Measurements from ENCODE around the gene CTNNA3.

Gene CTNNA3

DNA sequence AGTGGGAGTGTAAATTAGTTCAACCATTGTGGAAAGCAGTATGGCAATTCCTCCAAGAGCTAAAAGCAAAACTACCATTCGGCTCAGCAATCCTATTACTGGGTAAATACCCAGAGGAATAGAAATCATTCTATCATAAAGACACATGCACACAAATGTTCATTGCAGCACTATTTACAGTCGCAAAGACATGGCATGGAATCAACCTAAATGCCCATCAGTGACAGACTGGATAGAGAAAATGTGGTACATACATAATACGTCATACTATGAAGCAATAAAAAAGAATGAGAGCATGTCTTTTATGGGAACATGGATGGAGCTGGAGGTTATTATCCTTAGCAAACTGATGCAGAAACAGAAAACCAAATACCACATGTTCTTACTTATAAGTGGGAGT is 1646.7 kb downstream of the CTNNA3 start:
- in situ Hi-C loops (cut with HindIII; ENCODE audit: low sequenced_read_pairs): no loop called here

DNA sequence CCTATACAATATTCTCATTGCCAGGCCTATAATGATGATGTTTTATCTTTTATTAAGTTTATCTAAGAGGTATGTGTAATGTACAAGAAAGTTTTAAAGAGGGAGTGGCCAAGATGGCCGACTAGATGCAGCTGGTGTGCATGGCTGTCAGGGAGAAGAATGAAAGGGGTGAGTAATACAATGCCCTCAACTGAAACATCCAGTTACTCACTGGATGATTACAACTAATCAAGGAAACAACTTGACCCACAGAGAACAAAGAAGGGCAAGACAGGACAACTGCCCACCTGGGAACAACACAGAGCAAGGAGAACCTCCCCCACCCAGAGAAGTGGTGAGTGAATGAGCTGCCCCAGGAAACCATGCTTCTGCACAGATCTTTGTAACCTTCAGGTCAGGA is 1650.1 kb downstream of the CTNNA3 start:
- in situ Hi-C loops (cut with HindIII; ENCODE audit: low sequenced_read_pairs): no loop called here

- in situ Hi-C loops (cut with HindIII; ENCODE audit: low sequenced_read_pairs): no loop called here
These were observed 1654.2 kb downstream of the CTNNA3 start for GRCh38 chr10:66041771-66042170.

DNA sequence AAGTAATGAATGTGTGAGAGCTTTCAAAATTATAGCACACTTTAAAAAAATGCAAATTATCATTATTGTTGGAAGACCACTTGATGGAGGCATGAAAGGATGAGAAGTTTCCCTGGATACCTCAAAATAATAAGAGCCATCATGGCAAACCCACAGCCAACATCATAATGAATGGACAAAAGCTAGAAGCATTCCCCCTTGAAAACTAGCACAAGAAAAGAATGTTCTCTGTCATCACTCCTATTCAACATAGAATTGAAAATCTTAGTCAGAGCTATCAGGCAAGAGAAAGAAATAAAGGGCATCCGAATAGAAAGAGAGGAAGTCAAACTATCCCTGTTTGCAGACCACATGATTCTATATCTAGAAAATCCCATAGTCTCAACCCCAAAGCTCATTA is 1657.4 kb downstream of the CTNNA3 start:
- in situ Hi-C loops (cut with HindIII; ENCODE audit: low sequenced_read_pairs): no loop called here

DNA sequence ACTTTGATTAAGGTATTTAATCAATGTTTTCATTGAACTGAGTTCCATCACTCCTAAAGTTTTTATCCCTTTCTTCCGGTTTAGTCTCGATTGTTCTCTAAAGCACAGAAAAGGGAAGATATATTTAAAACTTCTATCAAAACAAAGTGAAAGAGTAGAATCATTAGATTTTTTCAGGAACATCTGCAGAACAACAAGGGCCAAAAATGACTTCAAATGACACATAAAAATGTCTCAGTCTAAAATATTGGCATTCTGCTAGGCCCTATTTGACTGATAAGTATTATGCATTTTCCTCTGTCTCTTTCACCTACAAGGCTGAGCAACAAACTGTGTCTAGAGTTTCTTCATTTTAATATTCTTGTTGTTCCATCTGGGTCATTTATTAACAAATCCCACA is 1669.7 kb downstream of the CTNNA3 start:
- in situ Hi-C loops (cut with HindIII; ENCODE audit: low sequenced_read_pairs): no loop called here

DNA sequence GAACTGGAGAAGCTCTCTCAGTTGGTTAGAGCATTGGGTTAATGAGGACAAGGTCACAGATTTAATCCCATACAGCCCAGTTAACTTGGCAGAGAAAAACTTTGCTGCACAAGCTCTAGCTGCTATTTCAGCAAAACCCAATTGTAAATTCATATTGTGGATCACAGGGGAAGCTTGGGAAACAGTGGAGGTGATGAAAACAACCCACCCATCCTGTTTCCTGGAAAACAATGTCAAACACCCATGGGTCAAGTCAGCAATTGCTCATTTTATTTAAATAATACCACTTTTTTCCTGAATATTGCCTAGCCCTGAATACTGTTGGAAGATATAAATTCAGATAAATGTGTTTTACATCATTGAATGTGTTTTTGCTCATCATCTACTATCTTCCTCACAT is 1670.8 kb downstream of the CTNNA3 start:
- in situ Hi-C loops (cut with HindIII; ENCODE audit: low sequenced_read_pairs): no loop called here

- in situ Hi-C loops (cut with HindIII; ENCODE audit: low sequenced_read_pairs): no loop called here
These were observed 1674.6 kb downstream of the CTNNA3 start for GRCh38 chr10:66021423-66021822.

DNA sequence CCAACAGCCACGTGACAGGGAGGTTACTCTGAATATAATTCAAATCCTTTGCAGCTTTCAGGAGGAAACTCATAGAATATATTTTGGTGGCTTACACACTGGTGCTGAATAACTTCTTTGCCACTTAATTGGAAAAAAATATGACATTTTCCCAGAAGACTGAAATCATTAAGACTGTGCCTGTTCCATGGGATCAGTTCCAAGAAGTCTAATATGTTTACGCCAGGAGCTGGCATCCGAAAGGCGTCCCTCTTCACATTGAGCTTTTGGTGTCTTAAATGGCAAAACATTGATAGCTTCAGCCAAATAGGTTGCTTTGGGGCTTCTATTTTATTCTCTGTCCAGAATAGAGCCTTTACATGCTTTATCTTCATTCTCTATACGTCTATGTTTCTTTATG is 1687.8 kb downstream of the CTNNA3 start:
- in situ Hi-C loops (cut with HindIII; ENCODE audit: low sequenced_read_pairs): no loop called here

DNA sequence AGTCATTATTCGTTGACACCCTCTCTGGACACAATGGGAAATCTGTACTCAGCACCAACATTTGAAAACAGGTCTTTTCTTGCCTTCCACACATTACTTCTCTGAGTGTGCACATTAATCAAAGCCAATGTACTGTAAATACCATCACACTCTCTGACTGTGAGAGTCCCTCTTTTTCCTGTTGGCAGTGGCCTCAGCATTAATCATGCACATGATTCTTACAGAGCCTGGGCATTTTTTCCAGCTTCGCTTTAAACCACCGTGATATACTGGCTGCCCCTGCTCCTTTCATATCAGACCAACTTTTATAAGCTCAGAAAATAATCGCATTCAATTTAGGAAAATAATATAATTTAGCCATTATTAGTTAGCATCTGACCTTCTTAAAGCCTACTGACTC is 1689.6 kb downstream of the CTNNA3 start:
- in situ Hi-C loops (cut with HindIII; ENCODE audit: low sequenced_read_pairs): no loop called here

GRCh38 chr10:65993451-65993850 is 1702.5 kb downstream of the CTNNA3 start:
- in situ Hi-C loops (cut with HindIII; ENCODE audit: low sequenced_read_pairs): no loop called here

- in situ Hi-C loops (cut with HindIII; ENCODE audit: low sequenced_read_pairs): no loop called here
These were observed 1727.1 kb downstream of the CTNNA3 start for GRCh38 chr10:65968871-65969270.

GRCh38 chr10:65968437-65968836 is 1727.6 kb downstream of the CTNNA3 start:
- in situ Hi-C loops (cut with HindIII; ENCODE audit: low sequenced_read_pairs): no loop called here

DNA sequence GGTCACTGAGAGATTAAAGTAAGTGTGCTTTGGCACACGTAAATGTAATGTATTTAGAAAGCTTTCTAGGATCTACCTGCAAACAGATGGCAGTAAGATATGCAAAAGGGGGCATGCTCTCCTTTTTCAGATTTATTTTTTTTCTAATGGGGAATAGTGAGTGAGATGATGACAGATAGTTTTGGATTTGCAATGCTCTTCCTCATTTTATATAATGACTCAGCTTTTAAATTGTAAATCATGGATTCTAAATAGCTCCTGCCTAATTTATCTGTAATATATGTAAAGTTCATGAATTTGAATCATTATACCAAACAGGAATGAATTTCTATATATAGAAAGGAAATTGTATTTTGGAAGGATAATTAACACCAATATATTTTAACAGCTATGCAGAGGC is 1731.8 kb downstream of the CTNNA3 start:
- in situ Hi-C loops (cut with HindIII; ENCODE audit: low sequenced_read_pairs): no loop called here

GRCh38 chr10:65952086-65952485 is 1743.9 kb downstream of the CTNNA3 start:
- in situ Hi-C loops (cut with HindIII; ENCODE audit: low sequenced_read_pairs): no loop called here

- in situ Hi-C loops (cut with HindIII; ENCODE audit: low sequenced_read_pairs): no loop called here
These were observed 1745.9 kb downstream of the CTNNA3 start for GRCh38 chr10:65950075-65950474.

- in situ Hi-C loops (cut with HindIII; ENCODE audit: low sequenced_read_pairs): no loop called here
These were observed 1746.5 kb downstream of the CTNNA3 start for GRCh38 chr10:65949526-65949925.

GRCh38 chr10:65945061-65945460 is 1750.9 kb downstream of the CTNNA3 start:
- in situ Hi-C loops (cut with HindIII; ENCODE audit: low sequenced_read_pairs): no loop called here

DNA sequence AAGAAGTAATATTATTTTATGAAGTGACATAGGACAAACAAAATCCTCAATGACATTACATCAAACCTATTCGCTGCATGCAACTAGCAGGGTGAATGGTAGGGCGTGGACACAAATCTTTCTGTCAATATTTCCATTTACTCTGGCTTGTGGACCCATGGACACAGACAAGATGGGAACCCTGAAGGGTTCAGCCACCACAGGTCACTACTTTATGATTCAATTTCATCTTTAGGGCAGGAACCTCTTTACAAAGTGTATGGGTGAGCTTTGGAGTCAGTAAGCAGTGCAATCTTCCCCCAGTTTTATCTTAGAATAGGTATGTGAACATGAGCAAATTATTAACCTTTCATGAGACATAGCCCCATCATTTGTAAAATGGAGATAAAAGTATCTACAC is 1752.5 kb downstream of the CTNNA3 start:
- in situ Hi-C loops (cut with HindIII; ENCODE audit: low sequenced_read_pairs): no loop called here

GRCh38 chr10:65940816-65941662 is 1755.0 kb downstream of the CTNNA3 start:
- in situ Hi-C loops (cut with HindIII; ENCODE audit: low sequenced_read_pairs): no loop called here

DNA sequence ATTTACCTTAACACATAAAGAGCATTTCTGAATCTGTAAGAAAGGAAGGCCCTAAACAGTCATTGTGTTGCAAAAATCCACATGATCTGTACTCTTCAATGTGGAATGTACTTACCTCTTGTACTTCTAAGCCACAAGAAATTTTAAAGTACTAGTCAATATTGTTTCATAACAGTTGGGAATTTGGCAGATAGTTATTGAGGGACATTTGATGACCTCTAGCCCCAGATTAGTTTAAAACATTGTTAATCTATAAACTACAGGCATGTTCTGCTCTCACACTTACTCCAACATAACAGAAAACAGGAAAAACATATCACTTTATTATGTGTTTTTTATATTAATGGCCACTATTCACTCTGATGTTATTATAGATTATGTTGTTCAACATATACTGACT is 1755.9 kb downstream of the CTNNA3 start:
- in situ Hi-C loops (cut with HindIII; ENCODE audit: low sequenced_read_pairs): no loop called here

DNA sequence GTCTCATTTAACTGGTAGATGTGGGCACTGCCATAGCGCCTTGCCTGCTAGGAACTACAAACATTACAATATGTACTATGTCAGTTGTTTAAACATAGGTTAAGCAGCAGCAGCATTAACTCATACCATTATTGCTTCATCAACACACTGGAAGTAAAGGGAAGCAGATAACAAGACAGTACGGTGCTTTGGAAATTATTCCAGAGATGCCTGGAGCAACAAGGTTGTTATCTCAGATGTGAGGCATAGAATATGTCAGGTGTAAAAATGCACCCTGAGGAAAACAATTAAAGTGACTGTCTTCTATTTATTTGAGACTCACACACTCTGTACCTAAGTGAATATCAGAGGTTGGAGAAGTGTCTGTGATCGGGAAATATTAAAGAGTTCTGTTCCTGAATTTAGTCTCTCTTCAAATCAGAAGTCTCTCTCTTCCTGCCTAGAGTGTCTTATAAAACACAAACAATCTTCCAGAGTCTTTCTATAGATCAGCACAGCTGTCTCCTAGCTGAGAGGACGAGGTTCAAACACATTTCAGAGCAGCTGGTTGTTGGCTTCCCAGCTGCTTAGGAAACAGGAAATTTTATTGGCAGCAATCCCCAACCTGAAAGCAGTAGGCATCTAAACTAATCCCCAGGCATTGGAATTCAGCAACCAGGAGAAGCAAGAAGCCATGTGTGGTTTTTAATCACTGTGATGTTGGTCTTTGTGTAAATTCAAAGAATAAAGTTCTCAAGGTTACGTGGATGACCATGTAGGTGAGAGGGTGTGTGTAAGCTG is 1764.5 kb downstream of the CTNNA3 start:
- in situ Hi-C loops (cut with HindIII; ENCODE audit: low sequenced_read_pairs): no loop called here

GRCh38 chr10:65911151-65911835 is 1784.7 kb downstream of the CTNNA3 start:
- in situ Hi-C loops (cut with HindIII; ENCODE audit: low sequenced_read_pairs): no loop called here
